Measurements from ENCODE around the gene WNT5A.

WNT5A gene

GRCh38 chr3:55477306-55478303 lies 9.5 kb downstream of the WNT5A start:
- POLR2A ChIA-PET (ENCODE audit: low non-redundant PET) = no interaction called here

GRCh38 chr3:55476515-55476914 lies 10.6 kb downstream of the WNT5A start:
- ChIA-PET CTCF (no interaction called here), POLR2A (ENCODE audit: low non-redundant PET) (no interaction called here)
- no peak overlapping the region for H3K27ac ChIP-seq
- TF ChIP-seq, protein P1, sequence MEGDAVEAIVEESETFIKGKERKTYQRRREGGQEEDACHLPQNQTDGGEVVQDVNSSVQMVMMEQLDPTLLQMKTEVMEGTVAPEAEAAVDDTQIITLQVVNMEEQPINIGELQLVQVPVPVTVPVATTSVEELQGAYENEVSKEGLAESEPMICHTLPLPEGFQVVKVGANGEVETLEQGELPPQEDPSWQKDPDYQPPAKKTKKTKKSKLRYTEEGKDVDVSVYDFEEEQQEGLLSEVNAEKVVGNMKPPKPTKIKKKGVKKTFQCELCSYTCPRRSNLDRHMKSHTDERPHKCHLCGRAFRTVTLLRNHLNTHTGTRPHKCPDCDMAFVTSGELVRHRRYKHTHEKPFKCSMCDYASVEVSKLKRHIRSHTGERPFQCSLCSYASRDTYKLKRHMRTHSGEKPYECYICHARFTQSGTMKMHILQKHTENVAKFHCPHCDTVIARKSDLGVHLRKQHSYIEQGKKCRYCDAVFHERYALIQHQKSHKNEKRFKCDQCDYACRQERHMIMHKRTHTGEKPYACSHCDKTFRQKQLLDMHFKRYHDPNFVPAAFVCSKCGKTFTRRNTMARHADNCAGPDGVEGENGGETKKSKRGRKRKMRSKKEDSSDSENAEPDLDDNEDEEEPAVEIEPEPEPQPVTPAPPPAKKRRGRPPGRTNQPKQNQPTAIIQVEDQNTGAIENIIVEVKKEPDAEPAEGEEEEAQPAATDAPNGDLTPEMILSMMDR (conservative IDR thresholded peaks at IDR 0.05; ENCODE audit: low read depth) = no peak
- no peak for DNase-seq (ENCODE audit: low spot score)

More at GRCh38 chr3:55477306-55478303, 9.5 kb downstream of the WNT5A start:
- CTCF ChIA-PET = interaction anchor here (0.5 kb wide), 1 partner anchor 774 kb away, joined by 3 read pairs; no protein-coding TSS in a partner anchor
- TF ChIP-seq, protein P1 (conservative IDR thresholded peaks at IDR 0.05; ENCODE audit: low read depth) = no peak
- H3K27ac ChIP-seq = no peak overlapping the region
- DNase-seq (ENCODE audit: low spot score) = no peak

- no peak for DNase-seq (ENCODE audit: low spot score)
- CTCF ChIA-PET = no interaction called here
- TF ChIP-seq, protein P1 (conservative IDR thresholded peaks at IDR 0.05; ENCODE audit: low read depth) = no peak
- H3K27ac ChIP-seq = no peak overlapping the region
- POLR2A ChIA-PET (ENCODE audit: low non-redundant PET) = no interaction called here
These were observed 12.9 kb downstream of the WNT5A start for GRCh38 chr3:55474213-55474632.

DNA sequence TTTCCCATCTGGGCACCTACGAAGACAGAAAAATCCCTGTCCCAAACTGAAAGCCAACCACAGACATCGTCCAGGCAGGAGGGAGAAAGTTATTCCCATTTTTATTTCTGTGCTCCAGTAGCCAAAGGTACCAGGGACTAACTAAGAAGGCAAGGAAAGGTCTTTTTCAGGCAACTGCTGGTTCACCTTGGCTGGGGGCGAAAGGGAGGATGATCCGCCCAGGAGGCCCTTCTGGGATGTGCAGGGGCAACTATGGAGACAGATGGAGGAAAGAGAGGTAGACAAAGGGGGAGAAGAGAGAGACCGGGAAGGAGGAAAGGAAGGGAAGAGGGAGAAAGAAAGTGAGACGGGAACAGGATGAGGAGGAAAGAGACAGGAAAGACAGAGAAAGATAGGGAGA lies 13.3 kb downstream of the WNT5A start:
- POLR2A ChIA-PET (ENCODE audit: low non-redundant PET) = no interaction called here

DNA sequence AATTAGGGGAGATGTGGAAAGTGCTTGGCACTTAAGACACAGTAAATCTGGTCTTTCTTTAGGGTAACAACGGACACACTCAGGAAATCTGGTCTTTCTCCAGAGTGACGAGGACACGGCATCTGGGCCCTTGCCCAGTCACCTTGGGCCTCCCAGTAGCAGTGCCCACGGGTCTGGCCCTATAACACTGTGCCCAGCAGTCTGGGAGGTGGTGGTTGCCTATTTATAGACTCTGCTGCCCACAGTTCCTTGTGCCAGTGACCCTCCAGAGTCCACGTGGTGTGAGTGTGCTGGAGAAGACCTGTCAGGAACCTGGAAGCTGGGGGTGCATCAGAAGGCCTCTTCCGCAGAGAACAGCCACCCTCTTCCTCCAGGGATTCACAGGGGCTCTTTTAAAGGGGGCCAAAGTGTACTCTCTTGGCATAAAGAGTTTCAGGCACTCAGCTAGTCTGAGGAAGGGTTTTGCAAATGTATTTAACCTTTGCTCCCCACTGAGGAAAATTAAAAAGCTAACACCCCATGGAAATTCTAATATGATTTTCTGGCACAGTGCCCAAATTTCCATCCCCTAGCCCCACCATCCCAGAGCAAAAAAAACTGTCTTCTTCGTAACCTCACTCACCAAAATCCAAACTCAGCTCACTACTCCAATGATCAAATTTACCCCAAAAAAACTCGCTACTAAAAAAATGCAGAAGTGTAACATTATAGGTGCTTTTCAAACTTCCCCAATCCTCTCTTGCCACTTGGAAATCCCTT lies 15.4 kb downstream of the WNT5A start:
- POLR2A ChIA-PET (ENCODE audit: low non-redundant PET) = no interaction called here
- no peak for DNase-seq (ENCODE audit: low spot score)
- TF ChIP-seq, protein P1 (conservative IDR thresholded peaks at IDR 0.05; ENCODE audit: low read depth) = no peak
- H3K27ac ChIP-seq = no peak overlapping the region
- CTCF ChIA-PET = no interaction called here

More for the DNA sequence above, 13.3 kb downstream of the WNT5A start:
- CTCF ChIA-PET = no interaction called here
- H3K27ac ChIP-seq = no peak overlapping the region
- no peak for DNase-seq (ENCODE audit: low spot score)
- TF ChIP-seq, protein P1 (conservative IDR thresholded peaks at IDR 0.05; ENCODE audit: low read depth) = no peak

DNA sequence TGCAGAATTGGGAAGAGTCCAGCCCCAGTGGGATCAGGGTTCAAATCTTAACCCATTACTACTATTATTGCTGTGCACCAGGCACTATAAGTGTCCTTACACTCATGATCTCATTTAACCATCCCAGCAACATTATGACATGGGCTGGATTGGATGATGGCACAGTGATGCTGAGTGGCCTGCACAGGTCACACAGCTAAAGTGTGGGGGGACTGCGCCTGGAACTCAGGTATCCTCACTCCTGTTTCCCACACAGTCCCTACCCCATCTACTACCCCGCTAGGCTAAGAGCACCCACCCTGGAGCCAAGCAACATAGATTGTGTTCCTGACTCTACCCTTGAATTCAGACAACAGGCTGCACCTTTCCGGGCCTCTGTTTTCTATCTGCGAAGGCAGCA lies 16.0 kb downstream of the WNT5A start:
- no peak for DNase-seq (ENCODE audit: low spot score)
- POLR2A ChIA-PET (ENCODE audit: low non-redundant PET) = no interaction called here
- CTCF ChIA-PET = no interaction called here
- TF ChIP-seq, protein P1 (conservative IDR thresholded peaks at IDR 0.05; ENCODE audit: low read depth) = no peak
- no peak overlapping the region for H3K27ac ChIP-seq

All from RWPE1 (cell line).